T-helper 2 cell (primary cell): ENCODE measurements around the gene PRAC2.

ENCODE experiments used
- DNase-seq, 5 experiments: peaks; one replicate each; pipeline versions ENCODE4 v3.0.0 to v3.0.0-alpha.2; 2012 to 2022

Gene PRAC2

GRCh38 chr17:48734333-48735061 is 11.5 kb downstream of the PRAC2 start:
- DNase-seq: no peak

- DNase-seq: no peak
Observed at GRCh38 chr17:48735062-48735351, 12.0 kb downstream of the PRAC2 start.

- DNase-seq: no peak
Observed at GRCh38 chr17:48737330-48738043, 14.5 kb downstream of the PRAC2 start.

- DNase-seq: no peak
Observed at GRCh38 chr17:48738424-48738802, 15.4 kb downstream of the PRAC2 start.

GRCh38 chr17:48738803-48739526 is 16.0 kb downstream of the PRAC2 start:
- DNase-seq: no peak

- no peak for DNase-seq
Observed at GRCh38 chr17:48740537-48740936, 17.6 kb downstream of the PRAC2 start.

GRCh38 chr17:48745381-48746275 is 22.6 kb downstream of the PRAC2 start:
- no peak for DNase-seq

GRCh38 chr17:48746916-48747444 is 24.0 kb downstream of the PRAC2 start:
- no peak for DNase-seq

- DNase-seq: no peak
Observed at GRCh38 chr17:48747445-48748363, 24.7 kb downstream of the PRAC2 start.

GRCh38 chr17:48748718-48749566 is 26.0 kb downstream of the PRAC2 start:
- no peak for DNase-seq

GRCh38 chr17:48749621-48750553 is 26.9 kb downstream of the PRAC2 start:
- DNase-seq: no peak

- DNase-seq: no peak
Observed at GRCh38 chr17:48751172-48751571, 28.2 kb downstream of the PRAC2 start.

- DNase-seq: no peak
Observed at GRCh38 chr17:48751733-48752398, 28.9 kb downstream of the PRAC2 start.

GRCh38 chr17:48752399-48753288 is 29.7 kb downstream of the PRAC2 start:
- DNase-seq: no peak

GRCh38 chr17:48753794-48754499 is 31.0 kb downstream of the PRAC2 start:
- DNase-seq: no peak

- DNase-seq: no peak
Observed at GRCh38 chr17:48754500-48755261, 31.7 kb downstream of the PRAC2 start.
